ENCODE measurements around the gene XPR1. TPM values are rescaled to one million over a fixed set of nuclear protein-coding genes. Genes with fewer than 3 reads are reported as not detected.

The XPR1 gene
- total RNA-seq, 4 donors from 2014 or later, result 15.8 to 26.7 (median 22.8) TPM

- intact Hi-C loops (cut with DNase I), result no loop called here
- Histone ChIP-seq H3K27ac (replicated peaks in 1 of 4) (no peak overlapping the region), H3K4me3 (no peak overlapping the region), H3K4me1 (no peaks in the 10 kb centered on the region), H3K9me3 (peaks cover 0 to 13% (median 10%) of the 10 kb centered on the region in 4 donors), H3K36me3 (no peaks in the 10 kb centered on the region), H3K27me3 (no peaks in the 10 kb centered on the region)
- DNase-seq (ENCODE audit: extremely low spot score), result no peak
- WGBS, result 94% methylated on average over 6 of the region's 6 CpGs
- TF ChIP-seq POLR2AphosphoS5 (IDR thresholded peaks at IDR 0.05) (no peak), CTCF (IDR thresholded peaks at IDR 0.05) (no peak), POLR2A (IDR thresholded peaks at IDR 0.05; ENCODE audit: low read depth) (no peak), EP300 (IDR thresholded peaks at IDR 0.05) (no peak)
Measured at GRCh38 chr1:180745098-180745497, 113.3 kb downstream of the XPR1 start.

- no peak overlapping the region for H3K27ac ChIP-seq (replicated peaks in 1 of 4)
- no peaks in the 10 kb centered on the region for H3K27me3 ChIP-seq
- H3K4me3 ChIP-seq, result no peak overlapping the region
- intact Hi-C loops (cut with DNase I), result no loop called here
- no peak for DNase-seq (ENCODE audit: extremely low spot score)
- TF ChIP-seq POLR2A (IDR thresholded peaks at IDR 0.05; ENCODE audit: low read depth) (no peak), POLR2AphosphoS5 (IDR thresholded peaks at IDR 0.05) (no peak), EP300 (IDR thresholded peaks at IDR 0.05) (no peak), CTCF (IDR thresholded peaks at IDR 0.05) (no peak)
- H3K4me1 ChIP-seq, result no peaks in the 10 kb centered on the region
- no peaks in the 10 kb centered on the region for H3K9me3 ChIP-seq
- WGBS, result 91% methylated on average over 2 of the region's 2 CpGs
- no peaks in the 10 kb centered on the region for H3K36me3 ChIP-seq
Measured at GRCh38 chr1:180751921-180752320, 120.1 kb downstream of the XPR1 start.

- TF ChIP-seq EP300 (IDR thresholded peaks at IDR 0.05) (no peak), POLR2AphosphoS5 (IDR thresholded peaks at IDR 0.05) (no peak), CTCF (IDR thresholded peaks at IDR 0.05) (no peak), POLR2A (IDR thresholded peaks at IDR 0.05; ENCODE audit: low read depth) (no peak)
- Histone ChIP-seq H3K4me1 (no peaks in the 10 kb centered on the region), H3K27me3 (no peaks in the 10 kb centered on the region), H3K36me3 (no peaks in the 10 kb centered on the region), H3K27ac (replicated peaks in 1 of 4) (no peak overlapping the region), H3K9me3 (no peaks in the 10 kb centered on the region), H3K4me3 (no peak overlapping the region)
- no peak for DNase-seq (ENCODE audit: extremely low spot score)
- intact Hi-C loops (cut with DNase I), result no loop called here
- WGBS, result 97% methylated on average over 7 of the region's 7 CpGs
Measured at GRCh38 chr1:180754453-180754852, 122.6 kb downstream of the XPR1 start.

- H3K9me3 ChIP-seq, result no peaks in the 10 kb centered on the region
- no peak for TF ChIP-seq CTCF (IDR thresholded peaks at IDR 0.05)
- TF ChIP-seq EP300 (IDR thresholded peaks at IDR 0.05), result no peak
- TF ChIP-seq POLR2AphosphoS5 (IDR thresholded peaks at IDR 0.05), result no peak
- no peak for TF ChIP-seq POLR2A (IDR thresholded peaks at IDR 0.05; ENCODE audit: low read depth)
- no peak for DNase-seq (ENCODE audit: extremely low spot score)
- peaks cover 0 to 4% (median 1%) of the 10 kb centered on the region in 4 donors for H3K4me1 ChIP-seq
- no peak overlapping the region for H3K4me3 ChIP-seq
- intact Hi-C loops (cut with DNase I), result no loop called here
- WGBS, result 100% methylated on average over 1 of the region's 1 CpG
- H3K27ac ChIP-seq (replicated peaks in 1 of 4), result no peak overlapping the region
- H3K27me3 ChIP-seq, result no peaks in the 10 kb centered on the region
- H3K36me3 ChIP-seq, result no peaks in the 10 kb centered on the region
Measured at GRCh38 chr1:180757657-180758056, 125.8 kb downstream of the XPR1 start.

- Histone ChIP-seq H3K9me3 (no peaks in the 10 kb centered on the region), H3K36me3 (no peaks in the 10 kb centered on the region), H3K4me1 (peaks cover 6 to 27% (median 14%) of the 10 kb centered on the region in 4 donors), H3K4me3 (no peak overlapping the region), H3K27ac (replicated peaks in 1 of 4) (no peak overlapping the region), H3K27me3 (no peaks in the 10 kb centered on the region)
- DNase-seq (ENCODE audit: extremely low spot score), result no peak
- intact Hi-C loops (cut with DNase I), result no loop called here
- WGBS, result 70% methylated on average over 5 of the region's 5 CpGs
- TF ChIP-seq CTCF (IDR thresholded peaks at IDR 0.05), result no peak
- no peak for TF ChIP-seq POLR2AphosphoS5 (IDR thresholded peaks at IDR 0.05)
- TF ChIP-seq EP300 (IDR thresholded peaks at IDR 0.05), result no peak
- TF ChIP-seq POLR2A (IDR thresholded peaks at IDR 0.05; ENCODE audit: low read depth), result no peak
Measured at GRCh38 chr1:180762796-180763195, 131.0 kb downstream of the XPR1 start.

Measured in esophagus muscularis mucosa (tissue), 4 donors.